ENCODE data around the gene FBXL4. TPM values are rescaled to one million over a fixed set of nuclear protein-coding genes. Genes with fewer than 3 reads are reported as not detected.

The FBXL4 gene
- total and polyA plus RNA-seq, 2 of the 8 experiments (the other 6 are each of a cell fraction or from before 2014, with no cell fraction given) = 6.9 to 13.8 TPM

GRCh38 chr6:98958776-98959175 is 11.0 kb upstream of the FBXL4 start:
- Histone ChIP-seq H3K23me2 (ENCODE audit: low read depth, low read length) (no peaks in the 10 kb centered on the region), H3K4ac (replicated peaks; ENCODE audit: insufficient read length, low read depth, low read length) (no peak overlapping the region), H3K27ac (ENCODE audit: low read depth, low read length) (no peak overlapping the region), H3K27me3 (replicated peaks in 1 of 4; ENCODE audit: control insufficient read depth in 3 of 4, extremely low read depth in 1 of 4, insufficient read depth in 3 of 4, low read length in 3 of 4) (no peaks in the 10 kb centered on the region), H3K4me3 (ENCODE audit: extremely low read depth in 1 of 4, insufficient read depth in 2 of 4, low read depth in 3 of 4, low read length in 4 of 4) (no peak overlapping the region), H2BK20ac (ENCODE audit: low read length) (no peak overlapping the region), H3K56ac (replicated peaks; ENCODE audit: insufficient read length, low read depth, low read length) (no peak overlapping the region), H2AK5ac (ENCODE audit: low read depth, low read length) (no peak overlapping the region), H3K23ac (ENCODE audit: insufficient read length) (no peak overlapping the region), H2BK12ac (ENCODE audit: low read depth, low read length) (no peak overlapping the region), H2BK5ac (ENCODE audit: low read depth, low read length) (no peak overlapping the region), H3K4me1 (replicated peaks in 1 of 4; ENCODE audit: control insufficient read depth in 3 of 4, insufficient read depth in 4 of 4, low read length in 3 of 4) (no peaks in the 10 kb centered on the region), H3K79me2 (ENCODE audit: control insufficient read depth in 1 of 2, insufficient read depth in 2 of 2, low read length in 2 of 2) (no peaks in the 10 kb centered on the region), H3K18ac (ENCODE audit: extremely low read depth, low read length) (no peak overlapping the region), H4K91ac (replicated peaks; ENCODE audit: insufficient read length, low read length) (no peak overlapping the region), H2AFZ (ENCODE audit: low read length) (no peak overlapping the region), H3K36me3 (ENCODE audit: control insufficient read depth in 2 of 4, insufficient read depth in 4 of 4, low read length in 3 of 4) (no peaks in the 10 kb centered on the region), H3K9ac (replicated peaks in 1 of 4; ENCODE audit: extremely low read depth in 1 of 4, low read depth in 3 of 4, low read length in 3 of 4) (no peak overlapping the region), H2BK120ac (replicated peaks; ENCODE audit: low read depth, low read length) (no peak overlapping the region), H4K8ac (ENCODE audit: extremely low read depth, insufficient read depth, low read length) (no peak overlapping the region), H3K79me1 (ENCODE audit: low read depth, low read length) (no peaks in the 10 kb centered on the region), H4K5ac (ENCODE audit: insufficient read length, low read depth, low read length) (no peak overlapping the region), H3K4me2 (ENCODE audit: insufficient read depth in 1 of 2, low read depth in 2 of 2, low read length in 2 of 2) (no peak overlapping the region), H4K20me1 (replicated peaks in 1 of 2; ENCODE audit: control insufficient read depth in 1 of 2, insufficient read depth in 2 of 2, low read length in 2 of 2) (no peaks in the 10 kb centered on the region), H2BK15ac (ENCODE audit: low read length) (no peak overlapping the region), H3K9me3 (ENCODE audit: insufficient read depth in 2 of 2, low read depth in 1 of 2, low read length in 1 of 2) (no peaks in the 10 kb centered on the region), H3K14ac (ENCODE audit: insufficient read length) (no peak overlapping the region)
- CTCF ChIA-PET (ENCODE audit: partially characterized antibody) = interaction anchor here (0.8 to 2.3 kb wide), 4 partner anchors 10 to 161 kb away, joined by 3 to 7 read pairs (median 3); no protein-coding TSS in a partner anchor
- DNase-seq (ENCODE audit: low read depth in 1 of 2, low spot score in 2 of 2) = no peak
- POLR2A ChIA-PET (ENCODE audit: partially characterized antibody) = no interaction called here
- TF ChIP-seq TAF1 (IDR thresholded peaks at IDR 0.05; ENCODE audit: low read depth, low read length) (no peak), CHD1 (IDR thresholded peaks at IDR 0.05; ENCODE audit: low read depth, low read length) (no peak), GTF2F1 (IDR thresholded peaks at IDR 0.05; ENCODE audit: borderline replicate concordance, low read depth, low read length) (no peak), CREB1 (IDR thresholded peaks at IDR 0.05) (no peak), CTBP2 (IDR thresholded peaks at IDR 0.05; ENCODE audit: borderline replicate concordance, insufficient read depth, insufficient read length, low read length) (no peak), TEAD4 (IDR thresholded peaks at IDR 0.05; ENCODE audit: low read depth, low read length) (no peak), POLR2AphosphoS5 (IDR thresholded peaks at IDR 0.05; ENCODE audit: low read depth, low read length) (no peak), E2F6 (IDR thresholded peaks at IDR 0.05) (no peak), USF2 (IDR thresholded peaks at IDR 0.05; ENCODE audit: low read length) (no peak), POU5F1 (IDR thresholded peaks at IDR 0.05; ENCODE audit: low read depth, low read length) (no peak)
- WGBS, 2 experiments (ENCODE audit: extremely low coverage in 1 of 2, insufficient coverage in 1 of 2, insufficient read length in 1 of 2, insufficient replicate concordance in 2 of 2, low coverage in 1 of 2, low lambda C conversion rate in 2 of 2, missing lambda C conversion rate in 1 of 2) = 87% methylated on average over 3 of the region's 3 CpGs; no CpG with 5 or more reads in 1 of the 2 experiments
- no peak for FAIRE-seq

Data from H1 (cell line).